Mucosa of stomach (tissue), 1 donor: ENCODE measurements around the gene HLA-DQB2.
"Not testable (repeated sequence)": the region's sequence is repeated elsewhere in the genome, so short reads cannot be mapped to it uniquely, and the experiment has no call there.

Experiments
- H3K27me3 ChIP-seq: one replicate; pipeline ENCODE4 v1.7.0; 2013; ENCODE audit warnings: mild to moderate bottlenecking, low read length; ENCODE audit not compliant: control insufficient read depth, insufficient read depth
- H3K36me3 ChIP-seq: one replicate; pipeline ENCODE4 v1.7.0; 2013; ENCODE audit warnings: low read length; ENCODE audit not compliant: control insufficient read depth, insufficient read depth
- H3K4me1 ChIP-seq: one replicate; pipeline ENCODE4 v1.7.0; 2013; ENCODE audit warnings: mild to moderate bottlenecking, low read length; ENCODE audit not compliant: control insufficient read depth, insufficient read depth
- H3K4me3 ChIP-seq: one replicate; pipeline ENCODE4 v1.7.0; 2013; ENCODE audit warnings: low read length
- H3K9ac ChIP-seq: one replicate; pipeline ENCODE4 v1.7.0; 2013; ENCODE audit warnings: mild to moderate bottlenecking, low read length, moderate library complexity
- H3K9me3 ChIP-seq: one replicate; pipeline ENCODE4 v1.7.0; 2013; ENCODE audit warnings: mild to moderate bottlenecking, low read length, moderate library complexity; ENCODE audit not compliant: control insufficient read depth
- donor health status: Pancreatic carcinoma.

The HLA-DQB2 gene

DNA sequence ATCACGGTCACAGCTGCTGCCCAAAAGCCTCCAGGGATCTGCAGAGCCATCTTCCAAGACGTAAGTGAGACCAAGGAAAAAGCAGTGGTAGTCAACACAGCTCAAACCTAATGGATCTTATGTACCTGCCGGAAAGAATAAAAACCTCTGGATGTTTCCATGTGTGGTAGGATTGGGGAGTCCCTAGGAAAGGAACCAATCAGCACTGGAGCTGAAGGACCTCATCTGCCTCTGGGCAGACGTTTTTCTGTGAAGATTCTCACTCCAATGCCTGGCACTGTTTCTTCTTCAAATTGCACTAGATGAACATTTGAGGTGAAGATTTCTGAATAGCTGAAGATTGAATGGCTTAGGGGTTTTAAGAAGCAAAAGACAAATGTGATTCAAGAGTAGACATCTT is at the start of gene HLA-DQB2:
Gene HLA-DQB2 (minus strand): TSS at position 112 of the 400 bp plus-strand sequence. CDS start 62 bp downstream, at position 50.
- Histone ChIP-seq H3K9ac (no peak within 1 kb of the TSS), H3K4me1 (no peaks in the 10 kb centered on the region), H3K36me3 (no peaks in the 10 kb centered on the region), H3K27me3 (peaks cover 20% of the 10 kb centered on the region), H3K4me3 (no peak within 1 kb of the TSS), H3K9me3 (no peaks in the 10 kb centered on the region)

DNA sequence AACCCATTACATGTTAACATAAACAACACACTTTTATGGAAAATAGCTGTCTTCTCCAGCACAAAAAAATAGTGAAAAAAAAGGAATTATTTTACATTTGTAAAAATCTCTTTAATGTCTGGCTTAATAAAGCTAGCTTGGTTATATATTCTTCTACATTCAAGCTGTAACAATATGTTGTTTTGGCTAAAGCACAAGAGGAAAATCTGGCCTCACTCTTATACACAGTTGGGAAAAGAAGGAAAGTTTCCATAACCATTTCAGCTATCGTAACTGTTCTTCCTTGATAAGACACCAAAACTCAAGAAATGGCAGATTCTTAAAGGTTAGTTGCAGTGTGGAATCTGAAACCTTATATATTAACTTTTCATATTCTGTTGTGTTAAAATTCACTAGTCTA is 45.8 kb upstream of the HLA-DQB2 start:
- Histone ChIP-seq H3K27me3 (peaks cover 7% of the 10 kb centered on the region), H3K9ac (no peak overlapping the region), H3K36me3 (no peaks in the 10 kb centered on the region), H3K9me3 (no peaks in the 10 kb centered on the region), H3K4me1 (no peaks in the 10 kb centered on the region), H3K4me3 (no peak overlapping the region)

DNA sequence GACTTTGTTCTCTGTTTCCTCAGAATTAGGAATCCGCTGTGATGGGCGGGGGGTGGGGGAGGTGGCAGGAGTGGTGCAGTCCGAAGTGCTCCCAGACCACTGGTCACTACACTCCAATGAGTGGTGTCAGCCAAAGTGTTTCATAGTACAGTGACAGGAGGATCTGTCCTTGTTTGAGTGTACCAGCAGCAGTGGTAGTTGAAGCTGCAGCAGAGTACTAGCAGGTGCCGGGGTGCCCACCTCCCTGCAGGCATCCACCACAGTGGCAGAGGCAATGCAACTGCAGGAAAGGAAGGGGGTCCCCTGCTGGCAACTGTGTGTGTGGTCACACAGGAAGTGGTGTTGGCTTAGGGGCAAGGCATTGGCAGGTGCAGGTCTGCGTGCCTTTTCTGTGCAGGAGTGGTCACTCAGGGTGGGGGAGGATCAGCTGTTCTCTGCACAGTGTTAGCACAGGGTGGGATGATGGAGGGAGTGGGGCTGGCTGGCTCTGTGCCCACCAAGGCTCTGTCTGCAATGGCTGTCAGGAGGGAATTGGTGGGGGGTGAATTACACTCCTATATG is 43.8 kb upstream of the HLA-DQB2 start:
- no peaks in the 10 kb centered on the region for H3K4me1 ChIP-seq
- no peaks in the 10 kb centered on the region for H3K36me3 ChIP-seq
- no peak overlapping the region for H3K4me3 ChIP-seq
- H3K9ac ChIP-seq = no peak overlapping the region
- no peaks in the 10 kb centered on the region for H3K9me3 ChIP-seq
- peaks cover 7% of the 10 kb centered on the region for H3K27me3 ChIP-seq

DNA sequence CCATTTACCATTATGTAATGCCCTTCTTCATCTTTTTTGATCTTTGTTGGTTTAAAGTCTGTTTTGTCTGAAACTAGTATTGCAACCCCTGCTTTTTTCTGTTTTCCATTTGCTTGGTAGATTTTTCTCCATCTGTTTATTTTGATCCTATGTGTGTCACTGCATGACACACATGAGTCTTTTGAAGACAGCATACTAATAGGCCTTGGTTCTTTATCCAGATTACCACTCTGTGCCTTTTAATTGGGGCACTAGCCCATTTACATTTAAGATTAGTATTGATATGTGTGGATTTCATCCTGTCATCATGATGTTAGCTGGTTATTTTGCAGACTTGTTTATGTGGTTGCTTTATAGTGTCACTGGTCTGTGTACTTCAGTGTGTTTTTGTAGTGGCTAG is 42.1 kb upstream of the HLA-DQB2 start:
- H3K4me3 ChIP-seq, H3K9ac ChIP-seq, H3K36me3 ChIP-seq, H3K4me1 ChIP-seq, H3K9me3 ChIP-seq: not testable (repeated sequence)
- H3K27me3 ChIP-seq = peaks cover 11% of the 10 kb centered on the region

DNA sequence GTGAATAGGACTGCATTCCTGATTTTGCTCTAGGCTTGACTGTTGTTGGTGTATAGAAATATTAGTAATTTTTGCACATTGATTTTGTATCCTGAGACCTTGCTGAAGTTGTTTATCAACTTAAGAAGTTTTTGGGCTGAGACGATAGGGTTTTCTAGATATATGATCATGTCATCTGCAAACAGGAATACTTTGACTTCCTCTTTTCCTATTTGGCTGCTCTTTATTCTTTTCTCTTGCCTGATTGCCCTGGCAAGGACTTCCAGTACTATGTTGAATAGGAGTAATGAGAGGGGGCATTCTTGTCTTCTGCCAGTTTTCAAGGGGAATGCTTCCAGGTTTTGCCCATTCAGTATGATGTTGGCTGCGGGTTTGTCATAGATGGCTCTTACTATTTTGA is 40.1 kb upstream of the HLA-DQB2 start:
- Histone ChIP-seq H3K4me3 (no peak overlapping the region), H3K27me3 (peaks cover 14% of the 10 kb centered on the region), H3K9me3 (no peaks in the 10 kb centered on the region)

DNA sequence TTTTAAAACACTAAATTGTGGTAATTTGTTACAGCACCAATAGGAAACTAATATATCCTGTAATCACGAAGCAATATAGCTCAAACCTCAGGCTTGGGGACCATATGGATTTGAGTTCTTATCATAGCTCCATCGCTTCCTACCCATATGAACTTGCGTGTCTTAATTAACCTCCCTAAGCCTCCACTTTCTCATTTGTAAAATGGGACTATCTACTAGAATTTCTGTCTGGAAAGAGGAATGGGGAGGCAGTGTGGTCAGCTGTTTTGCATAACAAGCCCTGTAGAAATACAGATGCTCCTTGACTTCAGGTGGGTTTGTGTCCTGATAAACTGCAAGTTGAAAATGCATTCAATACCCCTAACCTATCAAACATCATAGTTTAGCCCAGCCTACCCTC is 36.4 kb upstream of the HLA-DQB2 start:
- Histone ChIP-seq H3K9me3 (no peaks in the 10 kb centered on the region), H3K4me3 (no peak overlapping the region), H3K27me3 (peaks cover 14% of the 10 kb centered on the region), H3K4me1 (peaks cover 4% of the 10 kb centered on the region), H3K9ac (no peak overlapping the region), H3K36me3 (no peaks in the 10 kb centered on the region)

More for the DNA sequence above, 40.1 kb upstream of the HLA-DQB2 start:
- H3K36me3 ChIP-seq = no peaks in the 10 kb centered on the region
- no peak overlapping the region for H3K9ac ChIP-seq
- H3K4me1 ChIP-seq = no peaks in the 10 kb centered on the region

DNA sequence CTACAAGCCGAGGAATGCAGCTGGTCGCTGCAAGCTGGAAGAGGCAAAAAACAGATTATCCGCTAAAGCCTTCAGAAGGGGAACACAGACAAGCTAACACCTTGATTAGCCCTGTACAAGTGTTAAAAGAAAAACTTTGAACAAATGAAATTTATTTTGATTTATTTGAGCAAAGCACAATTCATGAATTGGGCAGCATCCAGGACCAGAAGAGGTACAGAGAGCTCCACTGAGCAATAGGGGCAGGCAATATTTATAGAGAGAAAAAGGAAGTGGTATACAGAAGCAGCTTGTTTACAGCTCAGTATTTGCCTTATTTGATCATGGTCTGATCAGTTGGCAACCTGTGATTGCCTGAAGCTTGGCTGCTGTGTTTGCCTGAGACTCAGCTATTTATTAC is 35.8 kb upstream of the HLA-DQB2 start:
- peaks cover 14% of the 10 kb centered on the region for H3K27me3 ChIP-seq
- no peaks in the 10 kb centered on the region for H3K9me3 ChIP-seq
- H3K9ac ChIP-seq = no peak overlapping the region
- no peak overlapping the region for H3K4me3 ChIP-seq
- H3K4me1 ChIP-seq = peaks cover 4% of the 10 kb centered on the region
- no peaks in the 10 kb centered on the region for H3K36me3 ChIP-seq

DNA sequence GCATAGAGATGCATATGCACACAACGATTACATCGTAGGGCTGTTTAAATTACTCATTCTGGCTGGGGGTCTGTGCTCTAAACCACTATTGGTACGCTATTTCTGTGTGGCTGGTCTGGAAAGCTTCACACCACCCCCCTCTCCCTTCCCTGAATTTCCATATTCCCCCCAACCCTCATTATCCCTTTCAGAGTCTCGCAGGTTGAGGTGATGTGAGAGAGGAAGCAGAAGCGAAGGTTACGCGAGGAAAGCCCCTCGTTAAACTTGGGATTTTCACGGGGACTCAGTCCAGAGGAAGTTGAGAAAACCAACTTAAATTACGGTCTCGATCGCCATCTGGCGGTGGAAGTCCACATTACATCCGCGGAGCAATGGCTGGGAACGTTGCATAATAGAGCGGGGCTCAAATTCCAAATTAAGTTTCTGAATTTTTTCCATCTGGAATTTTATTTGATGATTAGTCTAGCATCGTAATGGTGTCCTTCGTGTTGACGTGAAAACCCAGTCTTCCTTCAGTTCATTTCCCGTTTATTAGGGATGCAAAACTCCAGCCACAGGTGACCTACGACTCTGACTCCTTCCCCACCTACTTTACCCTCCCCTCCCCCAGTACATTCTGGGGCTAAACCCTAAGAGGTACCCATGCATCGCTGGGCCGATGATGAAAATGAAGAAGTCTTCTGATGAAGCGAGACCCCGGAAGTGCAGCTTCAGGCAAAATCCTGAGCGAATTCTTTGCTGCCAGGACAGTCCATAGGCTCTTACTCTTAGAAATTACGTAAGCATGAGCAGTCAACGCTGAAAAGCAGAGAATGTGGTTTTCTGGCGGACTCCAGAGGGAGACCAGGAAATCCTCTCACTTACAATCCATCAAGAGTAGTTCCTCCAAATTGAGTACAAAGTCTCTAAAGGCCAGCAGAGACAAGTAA is 33.8 kb upstream of the HLA-DQB2 start:
- no peaks in the 10 kb centered on the region for H3K36me3 ChIP-seq
- no peak overlapping the region for H3K4me3 ChIP-seq
- H3K9ac ChIP-seq = peak overlapping the region; percentile 9
- H3K27me3 ChIP-seq = peaks cover 14% of the 10 kb centered on the region
- peaks cover 4% of the 10 kb centered on the region for H3K4me1 ChIP-seq
- H3K9me3 ChIP-seq = no peaks in the 10 kb centered on the region

DNA sequence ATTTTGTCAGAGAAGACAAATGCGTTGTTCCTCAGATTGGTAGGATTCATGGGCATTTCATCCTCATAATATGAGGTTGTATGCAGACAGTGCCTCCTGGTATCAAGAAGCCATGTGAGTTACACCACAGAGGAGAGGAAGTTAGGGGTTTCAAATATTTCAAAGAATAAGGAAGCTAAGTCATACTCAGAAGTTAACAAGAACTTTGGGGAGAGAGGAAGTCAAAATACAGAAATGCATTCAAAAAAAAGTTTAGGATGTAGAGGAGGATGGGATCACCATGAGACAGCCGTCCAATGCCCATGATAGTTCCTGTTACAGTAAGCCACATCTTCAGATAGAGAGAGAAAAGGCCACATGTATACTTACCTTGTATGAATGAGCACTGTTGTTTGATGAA is 31.2 kb upstream of the HLA-DQB2 start:
- no peaks in the 10 kb centered on the region for H3K36me3 ChIP-seq
- H3K9me3 ChIP-seq = no peaks in the 10 kb centered on the region
- no peak overlapping the region for H3K4me3 ChIP-seq
- peaks cover 4% of the 10 kb centered on the region for H3K4me1 ChIP-seq
- H3K9ac ChIP-seq = no peak overlapping the region
- H3K27me3 ChIP-seq = peaks cover 10% of the 10 kb centered on the region

DNA sequence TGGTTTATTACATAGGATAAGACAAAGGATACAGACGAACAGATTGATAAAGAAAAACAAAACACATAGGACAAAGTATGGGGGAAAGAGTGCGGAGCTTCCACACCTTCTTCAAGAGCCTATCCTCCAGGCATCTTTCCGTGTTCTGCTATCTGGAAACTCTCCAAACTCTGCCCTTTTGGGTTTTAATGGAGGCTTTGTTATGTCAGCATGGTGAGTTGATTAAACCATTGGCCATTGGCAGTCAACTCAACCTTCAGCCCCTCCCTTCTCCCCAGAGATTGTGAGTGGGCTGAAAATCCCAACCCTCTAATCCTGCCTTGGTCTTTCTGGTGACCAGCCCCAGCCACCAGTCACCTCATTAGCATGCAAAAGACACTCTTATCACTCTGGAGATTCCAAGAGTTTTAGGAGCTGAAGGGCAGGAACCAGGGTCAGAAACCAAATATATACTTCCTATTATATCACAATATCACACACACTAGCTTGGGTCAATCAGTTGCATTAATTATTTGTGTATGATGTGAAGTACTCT is 29.6 kb upstream of the HLA-DQB2 start:
- Histone ChIP-seq H3K4me1 (peaks cover 4% of the 10 kb centered on the region), H3K9me3 (no peaks in the 10 kb centered on the region), H3K4me3 (no peak overlapping the region), H3K36me3 (no peaks in the 10 kb centered on the region), H3K9ac (no peak overlapping the region), H3K27me3 (peaks cover 6% of the 10 kb centered on the region)

DNA sequence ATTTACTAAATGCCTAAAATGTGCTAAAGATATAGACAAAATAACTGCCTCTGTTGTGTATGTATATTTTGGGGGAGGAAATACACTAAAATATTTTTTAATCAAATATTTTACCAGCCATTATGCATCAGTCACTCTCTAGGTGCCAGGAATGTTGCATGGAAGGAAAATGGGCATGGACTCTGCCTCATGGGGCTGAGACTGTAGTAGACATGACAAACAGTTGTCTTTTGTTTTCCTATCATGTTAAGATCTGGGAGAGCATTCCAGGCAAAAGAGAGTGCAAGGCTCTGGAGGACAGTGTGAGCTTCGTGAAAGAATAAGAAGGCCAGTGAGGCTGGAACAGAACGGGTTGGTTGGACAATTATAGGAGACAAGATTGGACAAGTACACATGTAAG is 27.0 kb upstream of the HLA-DQB2 start:
- H3K9ac ChIP-seq = no peak overlapping the region
- no peaks in the 10 kb centered on the region for H3K27me3 ChIP-seq
- H3K9me3 ChIP-seq = no peaks in the 10 kb centered on the region
- no peaks in the 10 kb centered on the region for H3K4me1 ChIP-seq
- H3K36me3 ChIP-seq = no peaks in the 10 kb centered on the region
- no peak overlapping the region for H3K4me3 ChIP-seq

DNA sequence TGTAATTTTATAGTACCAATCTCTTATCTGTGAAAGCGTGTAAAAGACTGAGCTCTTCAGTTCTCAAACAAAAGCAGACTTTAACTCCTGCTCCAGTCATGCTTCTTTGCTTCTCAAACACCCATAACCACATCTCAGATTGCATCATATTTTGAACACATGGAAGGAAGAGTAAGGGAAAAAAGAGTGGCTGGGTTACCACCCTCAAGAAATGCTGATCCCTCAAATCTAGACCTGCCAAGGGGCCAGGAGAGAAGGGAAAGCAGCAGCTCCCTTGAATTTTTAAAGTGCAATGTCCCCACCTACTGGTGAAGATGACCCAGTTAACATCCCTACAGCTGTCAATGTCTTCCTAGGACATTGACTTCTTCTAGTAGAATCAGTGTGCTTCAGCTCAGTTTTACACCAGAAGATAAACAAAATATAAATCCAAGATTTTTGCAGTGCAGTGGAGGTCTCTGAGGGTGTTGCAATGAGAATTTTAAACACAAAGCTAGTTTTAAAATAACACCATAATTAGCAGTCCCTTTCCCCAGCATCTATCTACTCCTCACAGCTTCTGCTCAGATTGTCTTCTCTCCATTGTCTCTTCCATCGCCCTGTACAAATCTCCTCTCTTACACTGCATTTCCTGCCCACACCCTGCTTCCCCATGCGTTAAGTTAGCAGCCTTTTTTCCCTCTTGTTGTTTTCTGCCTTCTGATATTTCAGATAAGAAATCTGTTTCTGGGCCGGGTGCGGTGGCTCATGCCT is 22.6 kb upstream of the HLA-DQB2 start:
- Histone ChIP-seq H3K4me1 (no peaks in the 10 kb centered on the region), H3K9ac (no peak overlapping the region), H3K27me3 (no peaks in the 10 kb centered on the region), H3K36me3 (no peaks in the 10 kb centered on the region), H3K9me3 (no peaks in the 10 kb centered on the region), H3K4me3 (no peak overlapping the region)
